Thymus (tissue), 11 donors: ENCODE data around the gene GAS7. TPM values are rescaled to one million over a fixed set of nuclear protein-coding genes. Genes with fewer than 3 reads are reported as not detected.
A peak's percentile ranks its signal among the peaks of the same experiment; 100 is the strongest.

Source experiments
- DNase-seq, 9 donors: peaks; one replicate each; pipeline ENCODE4 v3.0.0-alpha.2; 2013; ENCODE audit warnings: low spot score in 9 of 9, low read depth in 6 of 9, missing footprints in 1 of 9
- H3K27ac ChIP-seq, 2 donors: one replicate each; pipeline ENCODE4 v1.5.1; 2013; ENCODE audit warnings: control low read depth in 1 of 2, low read depth in 1 of 2, low read length in 1 of 2, mild to moderate bottlenecking in 1 of 2, moderate library complexity in 1 of 2
- H3K27me3 ChIP-seq, 2 donors: one replicate each; pipeline ENCODE4 v1.5.1; 2013; ENCODE audit warnings: low read length in 1 of 2; ENCODE audit not compliant: control insufficient read depth in 2 of 2, insufficient read depth in 1 of 2
- H3K36me3 ChIP-seq, 2 donors: one replicate each; pipeline ENCODE4 v1.5.1; 2013; ENCODE audit warnings: low read length in 1 of 2, mild to moderate bottlenecking in 1 of 2, moderate library complexity in 1 of 2; ENCODE audit not compliant: control insufficient read depth in 2 of 2, insufficient read depth in 2 of 2
- H3K4me1 ChIP-seq, 2 donors: one replicate each; pipeline ENCODE4 v1.5.1; 2013; ENCODE audit warnings: low read length in 2 of 2; ENCODE audit not compliant: control insufficient read depth in 2 of 2, insufficient read depth in 2 of 2
- H3K4me3 ChIP-seq, 2 donors: one replicate each; pipeline ENCODE4 v1.5.1; 2013; ENCODE audit warnings: low read length in 2 of 2, control low read depth in 1 of 2, mild to moderate bottlenecking in 1 of 2
- H3K9me3 ChIP-seq, 2 donors: one replicate each; pipeline ENCODE4 v1.5.1; 2013; ENCODE audit warnings: low read length in 1 of 2, mild to moderate bottlenecking in 1 of 2; ENCODE audit not compliant: control insufficient read depth in 2 of 2, insufficient read depth in 1 of 2
- WGBS: extraction: QIAGEN DNeasy Blood & Tissue Kit; methylation state at CpG from one replicate; pipeline ENCODE4 v1.1.7; 2013; 5-methylcytosine and 5-hydroxymethylcytosine counted together
- polyA plus RNA-seq: library from polyadenylated mRNA; stranded (reverse); fragments of 200-250 nt; gene quantifications from one replicate; pipeline ENCODE4 v1.2.3, GENCODE V29; 2013
- total RNA-seq: library from RNA; stranded (reverse); fragments of 120-200 nt; gene quantifications from one replicate; pipeline ENCODE4 v1.2.4, GENCODE V29; 2013
- donor health status: healthy.

GAS7 gene
- total and polyA plus RNA-seq, 2 donors = 4.3 to 9.7 TPM

DNA sequence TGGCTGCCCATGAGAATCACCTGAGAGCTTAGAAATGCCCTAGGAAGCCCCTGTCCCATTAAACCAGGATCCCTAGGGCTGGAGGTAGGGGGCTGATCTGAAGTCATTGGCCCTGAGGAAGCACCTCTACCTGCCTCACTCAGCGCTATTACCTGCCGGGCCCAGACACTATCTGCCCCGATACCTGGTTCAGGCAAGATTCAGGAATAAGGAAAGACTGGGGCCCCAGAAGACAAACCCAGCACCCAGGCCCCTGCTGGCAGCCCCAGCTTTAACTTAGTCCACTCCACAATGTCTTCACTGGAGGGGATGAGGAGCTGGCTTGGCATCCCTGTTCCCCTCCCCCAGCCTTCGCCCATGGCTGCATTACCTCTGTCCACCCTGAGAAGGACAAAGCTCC is 126.3 kb downstream of the GAS7 start:
- Histone ChIP-seq H3K9me3 (no peaks in the 10 kb centered on the region), H3K27ac (no peak overlapping the region), H3K4me3 (no peak overlapping the region), H3K27me3 (no peaks in the 10 kb centered on the region), H3K4me1 (no peaks in the 10 kb centered on the region), H3K36me3 (peaks cover 0 to 2% of the 10 kb centered on the region in 2 donors)
- 96% methylated on average over 4 of the region's 4 CpGs for WGBS
- no peak for DNase-seq

DNA sequence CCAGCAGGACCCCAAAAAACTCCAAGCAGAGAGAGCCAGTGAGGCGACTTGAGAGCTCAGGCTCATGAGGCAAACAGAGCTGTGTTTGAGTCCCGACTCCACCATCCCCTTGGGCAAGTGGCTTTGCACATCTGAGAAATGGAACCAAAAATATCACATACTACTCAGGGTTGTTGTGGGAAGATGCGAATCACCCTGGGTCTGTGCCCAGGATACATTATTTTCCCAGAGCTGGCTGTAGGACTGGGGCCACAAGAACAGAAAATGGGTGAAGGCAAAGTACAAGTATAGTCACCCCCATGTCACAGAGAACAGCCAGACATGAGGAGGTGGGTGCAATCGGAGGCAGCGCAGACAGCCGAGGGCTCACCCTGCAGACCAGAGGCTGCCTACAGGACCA is 127.3 kb downstream of the GAS7 start:
- Histone ChIP-seq H3K27me3 (no peaks in the 10 kb centered on the region), H3K4me3 (no peak overlapping the region), H3K36me3 (peaks cover 0 to 2% of the 10 kb centered on the region in 2 donors), H3K27ac (no peak overlapping the region), H3K4me1 (no peaks in the 10 kb centered on the region), H3K9me3 (no peaks in the 10 kb centered on the region)
- WGBS = over 99% methylated on average over 6 of the region's 6 CpGs
- DNase-seq = no peak

DNA sequence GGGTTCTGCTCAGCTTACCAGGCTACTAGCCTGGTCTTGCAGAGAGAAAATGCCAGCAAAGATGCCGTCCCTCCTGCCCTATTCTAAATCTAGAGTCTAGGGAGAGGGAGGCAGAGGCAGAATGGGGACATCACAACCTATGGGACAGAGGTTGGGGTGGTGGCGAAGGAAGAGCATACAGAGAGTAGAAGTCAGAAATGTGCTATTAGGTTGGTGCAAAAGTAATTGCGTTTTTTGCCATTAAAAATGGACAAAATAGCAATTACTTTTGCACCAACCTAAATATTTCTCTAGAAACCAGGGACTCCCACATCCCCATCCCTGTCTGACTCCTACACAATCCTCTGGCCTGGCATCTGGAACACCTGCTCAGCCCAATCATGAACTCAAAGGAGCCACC is 127.7 kb downstream of the GAS7 start:
- 78% methylated on average over 3 of the region's 3 CpGs for WGBS

DNA sequence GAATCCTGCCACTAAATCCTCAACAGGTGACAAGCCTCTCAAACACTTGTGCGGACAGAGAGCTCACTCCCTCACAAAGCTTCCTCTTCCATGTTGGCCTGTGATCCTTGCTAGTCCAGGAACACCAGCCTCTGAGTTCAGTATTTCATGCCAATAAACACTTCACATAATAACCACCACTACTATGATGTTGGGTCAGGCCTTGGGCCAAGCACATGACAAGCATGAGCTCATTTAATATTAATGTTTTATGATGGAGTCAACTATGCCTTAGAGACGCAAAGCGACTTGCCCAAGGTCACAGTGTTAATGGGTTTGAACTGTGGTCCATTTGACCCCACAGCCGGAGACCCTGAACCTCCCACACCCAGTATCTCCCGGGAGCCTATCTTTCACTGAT is 129.1 kb downstream of the GAS7 start:
- peak overlapping the region in 1 of 2 donors; percentile 59 for H3K27ac ChIP-seq
- peaks cover 0 to 2% of the 10 kb centered on the region in 2 donors for H3K36me3 ChIP-seq
- H3K9me3 ChIP-seq = no peaks in the 10 kb centered on the region
- WGBS = 95% methylated on average over 5 of the region's 5 CpGs
- DNase-seq = no peak
- H3K27me3 ChIP-seq = no peaks in the 10 kb centered on the region
- no peaks in the 10 kb centered on the region for H3K4me1 ChIP-seq
- H3K4me3 ChIP-seq = no peak overlapping the region

More for the DNA sequence above, 127.7 kb downstream of the GAS7 start:
- DNase-seq = no peak
- Histone ChIP-seq H3K36me3 (peaks cover 0 to 2% of the 10 kb centered on the region in 2 donors), H3K9me3 (no peaks in the 10 kb centered on the region), H3K4me3 (no peak overlapping the region), H3K4me1 (no peaks in the 10 kb centered on the region), H3K27me3 (no peaks in the 10 kb centered on the region), H3K27ac (no peak overlapping the region)

GRCh38 chr17:10067446-10068143 is 130.8 kb downstream of the GAS7 start:
- H3K4me1 ChIP-seq = peaks cover 0 to 14% of the 10 kb centered on the region in 2 donors
- H3K36me3 ChIP-seq = peaks cover 0 to 2% of the 10 kb centered on the region in 2 donors
- DNase-seq = no peak
- no peaks in the 10 kb centered on the region for H3K27me3 ChIP-seq
- H3K27ac ChIP-seq = no peak overlapping the region
- no peaks in the 10 kb centered on the region for H3K9me3 ChIP-seq
- no peak overlapping the region for H3K4me3 ChIP-seq
- WGBS = 98% methylated on average over 8 of the region's 8 CpGs

- no peaks in the 10 kb centered on the region for H3K36me3 ChIP-seq
- peaks cover 0 to 25% of the 10 kb centered on the region in 2 donors for H3K4me1 ChIP-seq
- H3K9me3 ChIP-seq = no peaks in the 10 kb centered on the region
- no peak overlapping the region for H3K4me3 ChIP-seq
- no peaks in the 10 kb centered on the region for H3K27me3 ChIP-seq
- H3K27ac ChIP-seq = no peak overlapping the region
- no peak for DNase-seq
- 98% methylated on average over 3 of the region's 3 CpGs for WGBS
These were observed 133.9 kb downstream of the GAS7 start for GRCh38 chr17:10064536-10064935.

- Histone ChIP-seq H3K27me3 (no peaks in the 10 kb centered on the region), H3K27ac (peak overlapping the region in 1 of 2 donors; percentile 17), H3K9me3 (no peaks in the 10 kb centered on the region), H3K4me3 (no peak overlapping the region), H3K36me3 (no peaks in the 10 kb centered on the region), H3K4me1 (peaks cover 0 to 30% of the 10 kb centered on the region in 2 donors)
- DNase-seq = no peak
- WGBS = 74% methylated on average over 17 of the region's 17 CpGs
These were observed 134.6 kb downstream of the GAS7 start for GRCh38 chr17:10063730-10064241.

DNA sequence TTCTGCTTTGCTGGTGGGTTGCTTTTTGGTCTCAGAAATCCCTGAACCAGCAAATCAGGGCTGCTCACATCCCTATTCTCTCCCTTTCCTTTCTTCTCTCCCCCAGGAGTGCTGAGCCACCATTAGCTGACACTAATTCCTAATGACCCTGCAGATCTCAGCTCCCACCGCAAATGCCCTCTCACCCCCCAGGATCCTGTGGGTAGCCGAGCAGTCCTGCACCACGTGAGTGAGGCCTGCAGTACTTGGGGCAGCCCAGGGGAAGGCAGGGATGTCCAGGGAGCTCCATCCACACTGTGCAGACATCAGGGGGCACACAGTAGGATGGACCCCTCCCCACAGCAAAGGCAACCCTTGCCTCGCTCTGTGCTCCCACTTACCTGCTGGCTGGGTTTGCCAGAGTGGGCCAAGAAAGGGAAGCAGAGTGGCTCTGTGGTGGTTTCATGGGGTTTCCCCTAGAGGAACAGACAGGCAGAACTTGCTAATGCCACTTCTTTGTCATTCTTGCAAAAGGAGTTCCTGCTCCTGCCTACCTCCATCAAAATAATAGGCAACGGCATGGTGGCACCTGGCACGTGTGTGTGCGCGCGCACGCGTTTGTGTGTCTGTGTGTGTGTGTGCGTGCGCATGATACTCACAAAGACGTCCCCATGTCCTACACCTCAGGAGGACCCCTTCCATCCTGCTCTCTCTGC is 135.6 kb downstream of the GAS7 start:
- Histone ChIP-seq H3K4me3 (no peak overlapping the region), H3K4me1 (peaks cover 0 to 30% of the 10 kb centered on the region in 2 donors), H3K36me3 (no peaks in the 10 kb centered on the region), H3K27ac (no peak overlapping the region), H3K27me3 (no peaks in the 10 kb centered on the region), H3K9me3 (no peaks in the 10 kb centered on the region)
- no peak for DNase-seq
- WGBS = 73% methylated on average over 14 of the region's 14 CpGs

- peaks cover 0 to 30% of the 10 kb centered on the region in 2 donors for H3K4me1 ChIP-seq
- no peak for DNase-seq
- WGBS = 92% methylated on average over 13 of the region's 13 CpGs
- no peak overlapping the region for H3K4me3 ChIP-seq
- H3K27me3 ChIP-seq = no peaks in the 10 kb centered on the region
- no peaks in the 10 kb centered on the region for H3K9me3 ChIP-seq
- no peaks in the 10 kb centered on the region for H3K36me3 ChIP-seq
- peak overlapping the region in 1 of 2 donors; percentile 32 for H3K27ac ChIP-seq
These were observed 137.1 kb downstream of the GAS7 start for GRCh38 chr17:10061111-10061845.
